Common myeloid progenitor, CD34-positive (primary cell): ENCODE measurements around the gene FUT4.
"Not testable (repeated sequence)": the region's sequence is repeated elsewhere in the genome, so short reads cannot be mapped to it uniquely, and the experiment has no call there.

Experiments used
- CTCF ChIA-PET: fragments of 350-600 bp; sonication (Branson Sonifier 250); formaldehyde crosslinking; loops from one replicate; lab custom pipeline; 2021; ENCODE audit warnings: antibody characterized with exemption; lab: Charles Lee
- POLR2A ChIA-PET: fragments of 350-600 bp; sonication (Branson Sonifier 250); formaldehyde crosslinking; loops from one replicate; lab custom pipeline; 2021; ENCODE audit warnings: antibody characterized with exemption; lab: Charles Lee
- DNase-seq, 3 donors: peaks; one replicate each; pipeline versions ENCODE4 v3.0.0 to v3.0.0-alpha.2; 2013
- H3K27ac ChIP-seq, 2 experiments: 1 replicate in 1 of 2; 2 replicates in 1 of 2; pipeline ENCODE4 v1.7.0; 2013; ENCODE audit warnings: inconsistent platforms in 2 of 2, low read length in 2 of 2, mild to moderate bottlenecking in 2 of 2, low read depth in 1 of 2, moderate library complexity in 1 of 2; ENCODE audit not compliant: severe bottlenecking in 2 of 2, insufficient read depth in 1 of 2, poor library complexity in 1 of 2
- H3K27me3 ChIP-seq, 5 experiments: replicated peaks in 2 of 5; 1 replicate in 3 of 5; 2 replicates in 2 of 5; pipeline versions ENCODE4 v1.6.1 to v1.7.0; 2013; ENCODE audit warnings: low read length in 4 of 5, mild to moderate bottlenecking in 2 of 5, moderate library complexity in 2 of 5, inconsistent platforms in 1 of 5; ENCODE audit not compliant: insufficient read depth in 5 of 5, control insufficient read depth in 4 of 5
- H3K36me3 ChIP-seq, 4 experiments: 1 replicate in 2 of 4; 2 replicates in 2 of 4; pipeline versions ENCODE4 v1.6.1 to v1.7.0; 2013; ENCODE audit warnings: low read length in 3 of 4, control low read depth in 1 of 4, mild to moderate bottlenecking in 1 of 4; ENCODE audit not compliant: control insufficient read depth in 4 of 4, insufficient read depth in 4 of 4
- H3K4me1 ChIP-seq, 4 experiments: 1 replicate in 3 of 4; 2 replicates in 1 of 4; pipeline versions ENCODE4 v1.6.1 to v1.7.1; 2013; ENCODE audit warnings: low read length in 3 of 4, mild to moderate bottlenecking in 3 of 4, control low read depth in 1 of 4, inconsistent platforms in 1 of 4, moderate library complexity in 1 of 4; ENCODE audit not compliant: control insufficient read depth in 4 of 4, insufficient read depth in 4 of 4; ENCODE audit errors: control extremely low read depth in 1 of 4
- H3K4me3 ChIP-seq, 7 experiments: 1 replicate in 4 of 7; 2 replicates in 3 of 7; pipeline versions ENCODE4 v1.5.1 to v1.7.0; 2013; ENCODE audit warnings: mild to moderate bottlenecking in 7 of 7, low read length in 6 of 7, moderate library complexity in 6 of 7, inconsistent platforms in 2 of 7, low read depth in 2 of 7, control low read depth in 1 of 7; ENCODE audit not compliant: insufficient read depth in 4 of 7, control insufficient read depth in 1 of 7; ENCODE audit errors: extremely low read depth in 1 of 7
- H3K9me3 ChIP-seq, 5 experiments: 1 replicate in 4 of 5; 2 replicates in 1 of 5; pipeline versions ENCODE4 v1.6.1 to v1.7.1; 2013; ENCODE audit warnings: low read length in 4 of 5, mild to moderate bottlenecking in 2 of 5, inconsistent platforms in 1 of 5, low read depth in 1 of 5, moderate library complexity in 1 of 5; ENCODE audit not compliant: control insufficient read depth in 4 of 5, insufficient read depth in 2 of 5; ENCODE audit errors: control extremely low read depth in 1 of 5
- WGBS: methylation state at CpG from one replicate; pipeline ENCODE4 v1.1.5; 2013; ENCODE audit not compliant: insufficient coverage; 5-methylcytosine and 5-hydroxymethylcytosine counted together

FUT4 gene

GRCh38 chr11:94560834-94561233 is 17.1 kb downstream of the FUT4 start:
- CTCF ChIA-PET, result interaction anchor here (0.6 kb wide), 1 partner anchor 12 kb away, joined by 4 read pairs; no protein-coding TSS in a partner anchor
- H3K4me1 ChIP-seq, result peaks cover 0 to 16% (median 13%) of the 10 kb centered on the region in 4 experiments
- no peaks in the 10 kb centered on the region for H3K27me3 ChIP-seq

GRCh38 chr11:94563176-94563847 is 19.6 kb downstream of the FUT4 start:
- DNase-seq, result no peak
- POLR2A ChIA-PET, result no interaction called here
- H3K27ac ChIP-seq, result no peak overlapping the region

More at GRCh38 chr11:94560834-94561233, 17.1 kb downstream of the FUT4 start:
- WGBS, result 95% methylated on average over 3 of the region's 3 CpGs
- no peak overlapping the region for H3K4me3 ChIP-seq
- no peak overlapping the region for H3K27ac ChIP-seq
- no peak for DNase-seq
- H3K36me3 ChIP-seq, result no peaks in the 10 kb centered on the region
- no peaks in the 10 kb centered on the region for H3K9me3 ChIP-seq
- POLR2A ChIA-PET, result interaction anchor here (0.6 kb wide), 1 partner anchor 347 kb away, joined by 5 read pairs; no protein-coding TSS in a partner anchor

GRCh38 chr11:94563848-94564467 is 20.2 kb downstream of the FUT4 start:
- ChIA-PET POLR2A (no interaction called here), CTCF (no interaction called here)
- 97% methylated on average over 5 of the region's 8 CpGs for WGBS
- H3K36me3 ChIP-seq, result no peaks in the 10 kb centered on the region
- no peaks in the 10 kb centered on the region for H3K27me3 ChIP-seq
- H3K27ac ChIP-seq, result no peak overlapping the region
- H3K4me3 ChIP-seq, result no peak overlapping the region
- peaks cover 0 to 5% (median 3%) of the 10 kb centered on the region in 4 experiments for H3K4me1 ChIP-seq
- no peaks in the 10 kb centered on the region for H3K9me3 ChIP-seq
- no peak for DNase-seq

More at GRCh38 chr11:94563176-94563847, 19.6 kb downstream of the FUT4 start:
- Histone ChIP-seq H3K4me3 (no peak overlapping the region), H3K9me3 (no peaks in the 10 kb centered on the region), H3K4me1 (peaks cover 0 to 11% (median 9%) of the 10 kb centered on the region in 4 experiments), H3K36me3 (no peaks in the 10 kb centered on the region), H3K27me3 (no peaks in the 10 kb centered on the region)
- 100% methylated on average over 2 of the region's 4 CpGs for WGBS
- CTCF ChIA-PET, result no interaction called here

- no peaks in the 10 kb centered on the region for H3K4me1 ChIP-seq
- no peaks in the 10 kb centered on the region for H3K9me3 ChIP-seq
- H3K36me3 ChIP-seq, result no peaks in the 10 kb centered on the region
- ChIA-PET POLR2A (no interaction called here), CTCF (interaction anchor here (1.9 kb wide), 1 partner anchor 47 kb away, joined by 4 read pairs; no protein-coding TSS in a partner anchor)
- 97% methylated on average over 15 of the region's 25 CpGs for WGBS
- H3K27me3 ChIP-seq, result no peaks in the 10 kb centered on the region
- H3K27ac ChIP-seq, result no peak within 1 kb of the TSS
- no peak within 1 kb of the TSS for H3K4me3 ChIP-seq
- no peak for DNase-seq
Measured at GRCh38 chr11:94567181-94567670, 23.5 kb downstream of the FUT4 start, which contains the start of gene PIWIL4. TSS of gene PIWIL4 (plus strand) at chr11:94567368. CDS start at chr11:94567519, 151 bp downstream.

- no peak for DNase-seq
- Histone ChIP-seq H3K36me3 (no peaks in the 10 kb centered on the region), H3K4me3 (no peak overlapping the region), H3K27me3 (no peaks in the 10 kb centered on the region), H3K4me1 (no peaks in the 10 kb centered on the region), H3K9me3 (no peaks in the 10 kb centered on the region), H3K27ac (no peak overlapping the region)
- ChIA-PET POLR2A (no interaction called here), CTCF (interaction anchor here (1.9 kb wide), 1 partner anchor 48 kb away, joined by 4 read pairs; no protein-coding TSS in a partner anchor)
- WGBS, result 100% methylated on average over 4 of the region's 5 CpGs
Measured at GRCh38 chr11:94568200-94568599, 24.5 kb downstream of the FUT4 start.

GRCh38 chr11:94568717-94569116 is 25.0 kb downstream of the FUT4 start:
- Histone ChIP-seq H3K4me3 (no peak overlapping the region), H3K9me3 (no peaks in the 10 kb centered on the region), H3K36me3 (no peaks in the 10 kb centered on the region), H3K27ac (no peak overlapping the region), H3K4me1 (peaks cover 0 to under 1% (median 0%) of the 10 kb centered on the region in 4 experiments), H3K27me3 (no peaks in the 10 kb centered on the region)
- no peak for DNase-seq
- 100% methylated on average over 2 of the region's 4 CpGs for WGBS
- ChIA-PET POLR2A (no interaction called here), CTCF (interaction anchor here (1.9 kb wide), 1 partner anchor 48 kb away, joined by 4 read pairs; no protein-coding TSS in a partner anchor)

GRCh38 chr11:94572975-94573374 is 29.3 kb downstream of the FUT4 start:
- H3K27me3 ChIP-seq, H3K4me3 ChIP-seq, H3K36me3 ChIP-seq, POLR2A ChIA-PET, CTCF ChIA-PET, H3K9me3 ChIP-seq, H3K27ac ChIP-seq: not testable (repeated sequence)
- peaks cover 0 to 11% (median 4%) of the 10 kb centered on the region in 4 experiments for H3K4me1 ChIP-seq
- WGBS, result no CpG with 5 or more reads among the region's 2 CpGs
- peak in 1 of 3 donors; percentile 22 for DNase-seq
